HepG2 (cell line): Measurements from ENCODE around the gene ANKRD39. TPM values are rescaled to one million over a fixed set of nuclear protein-coding genes. Genes with fewer than 3 reads are reported as not detected.

ENCODE experiments used
- ATAC-seq: fragments of 200-7000 bp; cut with Tn5 transposase; 3 replicates; pipeline ENCODE4 v1.9.1; 2020; ENCODE audit warnings: mild to moderate bottlenecking, moderate library complexity
- BruUV-seq: library from RNA; stranded (reverse); fragments of 400-500 nt; replicated peaks from 2 replicates; lab custom pipeline; 2021; lab: Mats Ljungman, UMichigan
- CTCF ChIA-PET: fragments of 300-600 bp; formaldehyde crosslinking; extraction: SDS; loops from one replicate; lab custom pipeline; 2021; ENCODE audit warnings: low total read pairs, inconsistent platforms, low intra/inter-chr PET ratio; lab: Yijun Ruan, JAX
- POLR2A ChIA-PET: fragments of 350-600 bp; sonication (Branson Sonifier 250); formaldehyde crosslinking; loops from one replicate; lab custom pipeline; 2020; ENCODE audit warnings: antibody characterized with exemption, inconsistent platforms; lab: Yijun Ruan, JAX
- DNase-seq: peaks from one replicate; pipeline ENCODE4 v3.0.0-alpha.2; 2015; ENCODE audit warnings: low spot score
- FAIRE-seq: peaks from 3 replicates; lab custom pipeline; 2011; peaks lifted over from hg19 to GRCh38; lab: Jason Lieb, UNC
- H2AFZ ChIP-seq: one replicate; pipeline ENCODE4 v1.6.1; 2011; ENCODE audit warnings: low read length, inconsistent platforms
- H3K27ac ChIP-seq: fragments of 300-600 bp; 3 replicates; pipeline ENCODE4 v1.8.0; 2011; ENCODE audit warnings: mixed run types, mild to moderate bottlenecking, mixed read lengths, low read length, inconsistent platforms; ENCODE audit not compliant: insufficient read depth; ENCODE audit errors: extremely low read length
- H3K27me3 ChIP-seq, 2 experiments: fragments of 200-600 bp in 1 of 2; 2 replicates in 1 of 2; 3 replicates in 1 of 2; pipeline versions ENCODE4 v1.6.0 to v1.8.0; 2011; ENCODE audit warnings: low read length in 2 of 2, mild to moderate bottlenecking in 2 of 2, moderate library complexity in 2 of 2, inconsistent platforms in 1 of 2; ENCODE audit not compliant: insufficient read depth in 2 of 2, control insufficient read depth in 1 of 2
- H3K36me3 ChIP-seq, 2 experiments: fragments of 200-600 bp in 1 of 2; replicated peaks in 1 of 2; 2 replicates in 1 of 2; 3 replicates in 1 of 2; pipeline versions ENCODE4 v1.5.1 to v1.8.0; 2011; ENCODE audit warnings: low read length in 2 of 2, inconsistent platforms in 1 of 2; ENCODE audit not compliant: insufficient read depth in 2 of 2, control insufficient read depth in 1 of 2
- H3K4me1 ChIP-seq: 2 replicates; pipeline ENCODE4 v1.5.1; 2012; ENCODE audit warnings: low read length, inconsistent platforms; ENCODE audit not compliant: insufficient read depth
- H3K4me2 ChIP-seq: 2 replicates; pipeline ENCODE4 v1.6.0; 2011; ENCODE audit warnings: low read depth, low read length, inconsistent platforms
- H3K4me3 ChIP-seq, 3 experiments: fragments of 200-600 bp in 1 of 3; sonication (generic), shearing (Covaris generic) in 1 of 3; replicated peaks in 1 of 3; 2 replicates each; pipeline ENCODE4 v1.5.1; 2011 to 2016; ENCODE audit warnings: low read length in 3 of 3, inconsistent platforms in 2 of 3, low read depth in 2 of 3, mild to moderate bottlenecking in 2 of 3, control low read depth in 1 of 3, mixed read lengths in 1 of 3; ENCODE audit not compliant: insufficient read depth in 1 of 3
- H3K79me2 ChIP-seq: one replicate; pipeline ENCODE4 v1.6.1; 2011; ENCODE audit warnings: low read length, inconsistent platforms; ENCODE audit not compliant: insufficient read depth
- H3K9ac ChIP-seq: 2 replicates; pipeline ENCODE4 v1.6.0; 2011; ENCODE audit warnings: mild to moderate bottlenecking, low read depth, low read length, inconsistent platforms; ENCODE audit not compliant: insufficient read depth
- H3K9me3 ChIP-seq: 2 replicates; pipeline ENCODE4 v1.5.1; 2012; ENCODE audit warnings: mild to moderate bottlenecking, low read length
- H4K20me1 ChIP-seq: 2 replicates; pipeline ENCODE4 v1.6.0; 2011; ENCODE audit warnings: inconsistent platforms, mild to moderate bottlenecking, low read length, moderate library complexity; ENCODE audit not compliant: insufficient read depth
- AGO2 ChIP-seq: fragments of 200-400 bp; formaldehyde crosslinking; optimal IDR thresholded peaks from 2 replicates; pipeline ENCODE3; 2017; ENCODE audit warnings: mild to moderate bottlenecking, low read depth, low read length, moderate library complexity
- ATF7 ChIP-seq, 2 experiments: fragments of 450-650 bp in 1 of 2; sonication (generic) in 1 of 2; formaldehyde crosslinking in 1 of 2; IDR thresholded peaks; 2 replicates each; pipeline versions ENCODE4 v1.4.0 to v1.6.1; 2016 to 2020; ENCODE audit warnings: antibody characterized with exemption in 1 of 2, mild to moderate bottlenecking in 1 of 2, missing genetic modification reagents in 1 of 2
- CBX2 ChIP-seq, 2 experiments: fragments of 200-600 bp in 1 of 2; sonication (generic); formaldehyde crosslinking in 1 of 2; IDR thresholded peaks; 2 replicates each; pipeline versions ENCODE4 v1.7.0 to v1.8.1; 2018 to 2022; ENCODE audit warnings: low read depth in 2 of 2, low read length in 1 of 2, mild to moderate bottlenecking in 1 of 2, missing genetic modification reagents in 1 of 2
- HNRNPL ChIP-seq: fragments of 200-400 bp; formaldehyde crosslinking; IDR thresholded peaks from 2 replicates; pipeline ENCODE4 v1.6.1; 2017; ENCODE audit warnings: mild to moderate bottlenecking, low read depth, low read length
- JDP2 ChIP-seq: sonication (generic); formaldehyde crosslinking; IDR thresholded peaks from 2 replicates; pipeline ENCODE4 v1.8.1; 2022; ENCODE audit warnings: missing genetic modification reagents, borderline replicate concordance
- KDM5B ChIP-seq: sonication (generic); formaldehyde crosslinking; IDR thresholded peaks from 2 replicates; pipeline ENCODE4 v1.4.0; 2020; ENCODE audit warnings: missing genetic modification reagents, mild to moderate bottlenecking, borderline replicate concordance
- POLR2G ChIP-seq: fragments of 200-400 bp; formaldehyde crosslinking; IDR thresholded peaks from 2 replicates; pipeline ENCODE4 v1.6.1; 2018; ENCODE audit warnings: mild to moderate bottlenecking, low read depth, low read length, moderate library complexity
- RBFOX2 ChIP-seq: fragments of 200-400 bp; formaldehyde crosslinking; IDR thresholded peaks from 2 replicates; pipeline ENCODE4 v1.6.1; 2017; ENCODE audit warnings: low read depth, mild to moderate bottlenecking, low read length
- RBM22 ChIP-seq: fragments of 200-400 bp; formaldehyde crosslinking; optimal IDR thresholded peaks from 2 replicates; pipeline ENCODE3; 2017; ENCODE audit warnings: mild to moderate bottlenecking, low read length, moderate library complexity
- RBM39 ChIP-seq: fragments of 200-400 bp; formaldehyde crosslinking; IDR thresholded peaks from one replicate; pipeline ENCODE4 v1.6.1; 2018; ENCODE audit warnings: antibody characterized with exemption, mild to moderate bottlenecking, low read depth, low read length; ENCODE audit not compliant: poor library complexity, severe bottlenecking
- SAFB2 ChIP-seq: sonication (generic); formaldehyde crosslinking; IDR thresholded peaks from 2 replicates; pipeline ENCODE4 v1.5.1; 2020; ENCODE audit warnings: missing genetic modification reagents, low read depth, mild to moderate bottlenecking, borderline replicate concordance
- SRF ChIP-seq: IDR thresholded peaks from 2 replicates; pipeline ENCODE4 v1.6.1; 2011; ENCODE audit warnings: mild to moderate bottlenecking, low read depth, low read length, moderate library complexity
- ZFP91 ChIP-seq: sonication (generic); formaldehyde crosslinking; IDR thresholded peaks from 2 replicates; pipeline ENCODE4 v1.9.0; 2022; ENCODE audit warnings: missing genetic modification reagents, mild to moderate bottlenecking, borderline replicate concordance
- ZNF224 ChIP-seq: sonication (generic); formaldehyde crosslinking; IDR thresholded peaks from 2 replicates; pipeline ENCODE4 v1.5.0; 2020; ENCODE audit warnings: mild to moderate bottlenecking, missing genetic modification reagents
- ZSCAN12 ChIP-seq: sonication (generic); formaldehyde crosslinking; IDR thresholded peaks from 2 replicates; pipeline ENCODE4 v1.9.0; 2021; ENCODE audit warnings: mild to moderate bottlenecking, missing genetic modification reagents
- ZSCAN31 ChIP-seq: sonication (generic); formaldehyde crosslinking; IDR thresholded peaks from 2 replicates; pipeline ENCODE4 v1.5.0; 2020; ENCODE audit warnings: low read depth, mild to moderate bottlenecking, missing genetic modification reagents
- WGBS: methylation state at CpG from one replicate; pipeline ENCODE4 v1.1.6; 2017; ENCODE audit warnings: low lambda C conversion rate; 5-methylcytosine and 5-hydroxymethylcytosine counted together
- in situ Hi-C: cut with HindIII; loops from 2 replicates; pipeline ENCODE4 v1.10.0; 2017; ENCODE audit warnings: low pct_unique_long_range_greater_than_20kb; ENCODE audit not compliant: extremely low pct_ligation_motif_present
- intact Hi-C: fragments of 100-400 bp; cut with micrococcal nuclease; formaldehyde crosslinking; loops from one replicate; pipeline ENCODE4 v1.10.0; 2022; ENCODE audit not compliant: unreplicated experiment
- polyA plus RNA-seq, 8 experiments: library from polyadenylated mRNA; depleted of rRNA in 3 of 8; stranded (reverse) in 7 of 8; unstranded in 1 of 8; fragments of >200 nt; fragmentation: Illumina TruSeq in 4 of 8; extraction: Trizol in 4 of 8; gene quantifications; 2 replicates each; pipeline versions ENCODE4 v1.2.1 to v1.2.3, GENCODE V29; 2011 to 2016; ENCODE audit warnings: low read depth in 4 of 8, missing spikeins in 1 of 8, mixed read lengths in 1 of 8; ENCODE audit not compliant: insufficient read depth in 1 of 8
- total RNA-seq, 5 experiments: library from RNA; depleted of rRNA; stranded (reverse); fragments of >200 nt; fragmentation: Illumina TruSeq; extraction: Trizol; gene quantifications; 2 replicates each; pipeline ENCODE4 v1.2.3, GENCODE V29; 2016; ENCODE audit warnings: low read depth in 1 of 5
- TF ChIP-seq, protein P1 (sequence below): sonication (generic); formaldehyde crosslinking; IDR thresholded peaks from 2 replicates; pipeline ENCODE4 v1.4.0; 2020; ENCODE audit warnings: missing genetic modification reagents
- TF ChIP-seq, protein P2 (sequence below): sonication (generic); formaldehyde crosslinking; IDR thresholded peaks from 2 replicates; pipeline ENCODE4 v1.4.0; 2020; ENCODE audit warnings: mild to moderate bottlenecking, missing genetic modification reagents

ANKRD39 gene
- total and polyA plus RNA-seq, 2 of the 13 experiments (the other 11 are each of a cell fraction or from before 2014, with no cell fraction given) = 23.2 to 24.8 TPM

GRCh38 chr2:96860065-96861029, 2.5 kb upstream of the ANKRD39 start:
- H3K9ac ChIP-seq = no peak overlapping the region
- in situ Hi-C loops (no loop called here), intact Hi-C loops (no loop called here)
- no TSS peak for BruUV-seq
- H3K27me3 ChIP-seq = no peaks in the 10 kb centered on the region; a peak in 1 of 5 replicates
- H3K9me3 ChIP-seq = no peaks in the 10 kb centered on the region
- WGBS = 95% methylated on average over 38 of the region's 38 CpGs
- H3K4me1 ChIP-seq = peaks cover 56% of the 10 kb centered on the region
- CTCF ChIA-PET = no interaction called here
- no peak overlapping the region for H3K4me3 ChIP-seq
- peaks cover 17% of the 10 kb centered on the region for H3K79me2 ChIP-seq
- H4K20me1 ChIP-seq = no peaks in the 10 kb centered on the region
- H3K27ac ChIP-seq = no peak overlapping the region
- DNase-seq (no peak), FAIRE-seq (no peak), ATAC-seq (no peak)
- H3K4me2 ChIP-seq = no peak overlapping the region
- H2AFZ ChIP-seq = no peak overlapping the region
- peaks cover 28 to 46% of the 10 kb centered on the region in 2 experiments for H3K36me3 ChIP-seq
- POLR2A ChIA-PET = interaction anchor here (1.0 to 6.1 kb wide), 3 partner anchors 8 to 42 kb away, joined by 3 to 152 read pairs (median 14); partner anchors contain the start of gene SEMA4C
- TF ChIP-seq, protein P1, sequence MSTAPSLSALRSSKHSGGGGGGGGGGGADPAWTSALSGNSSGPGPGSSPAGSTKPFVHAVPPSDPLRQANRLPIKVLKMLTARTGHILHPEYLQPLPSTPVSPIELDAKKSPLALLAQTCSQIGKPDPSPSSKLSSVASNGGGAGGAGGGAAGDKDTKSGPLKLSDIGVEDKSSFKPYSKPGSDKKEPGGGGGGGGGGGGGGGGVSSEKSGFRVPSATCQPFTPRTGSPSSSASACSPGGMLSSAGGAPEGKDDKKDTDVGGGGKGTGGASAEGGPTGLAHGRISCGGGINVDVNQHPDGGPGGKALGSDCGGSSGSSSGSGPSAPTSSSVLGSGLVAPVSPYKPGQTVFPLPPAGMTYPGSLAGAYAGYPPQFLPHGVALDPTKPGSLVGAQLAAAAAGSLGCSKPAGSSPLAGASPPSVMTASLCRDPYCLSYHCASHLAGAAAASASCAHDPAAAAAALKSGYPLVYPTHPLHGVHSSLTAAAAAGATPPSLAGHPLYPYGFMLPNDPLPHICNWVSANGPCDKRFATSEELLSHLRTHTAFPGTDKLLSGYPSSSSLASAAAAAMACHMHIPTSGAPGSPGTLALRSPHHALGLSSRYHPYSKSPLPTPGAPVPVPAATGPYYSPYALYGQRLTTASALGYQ (CRISPR knock-in tag) = no peak
- TF ChIP-seq KDM5B (CRISPR knock-in tag) (no peak), POLR2G (peak; percentile 32; the same call in 1 of the 2 replicates), RBFOX2 (peak; percentile 74), ZFP91 (0 out of 2 replicates have a peak, but pooled peaks have one; percentile 3), RBM39 (no peak), HNRNPL (peak; percentile 88), RBM22 (peak; percentile 35), CBX2 (IDR thresholded peaks at IDR 0.05; ENCODE audit: low read depth, low read length) (no peak), CBX2 (CRISPR knock-in tag; IDR thresholded peaks at IDR 0.05; ENCODE audit: low read depth) (no peak), ZSCAN12 (CRISPR knock-in tag) (no peak), JDP2 (CRISPR knock-in tag) (no peak), AGO2 (peak; percentile 87), ATF7 (IDR thresholded peaks at IDR 0.05) (no peak), ATF7 (CRISPR knock-in tag; IDR thresholded peaks at IDR 0.05) (no peak), SRF (no peak), ZSCAN31 (no peak), SAFB2 (CRISPR knock-in tag) (no peak), ZNF224 (CRISPR knock-in tag) (no peak)
- TF ChIP-seq, protein P2, sequence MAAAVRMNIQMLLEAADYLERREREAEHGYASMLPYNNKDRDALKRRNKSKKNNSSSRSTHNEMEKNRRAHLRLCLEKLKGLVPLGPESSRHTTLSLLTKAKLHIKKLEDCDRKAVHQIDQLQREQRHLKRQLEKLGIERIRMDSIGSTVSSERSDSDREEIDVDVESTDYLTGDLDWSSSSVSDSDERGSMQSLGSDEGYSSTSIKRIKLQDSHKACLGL (CRISPR knock-in tag) = no peak
